ENCODE data around the gene KCNJ2.

GRCh38 chr17:70166615-70167014, 2.7 kb upstream of the KCNJ2 start:
- no peak for TF ChIP-seq EZH2 (IDR thresholded peaks at IDR 0.05; ENCODE audit: insufficient read depth, poor library complexity, severe bottlenecking)
- no peak for TF ChIP-seq EZH2phosphoT487 (IDR thresholded peaks at IDR 0.05; ENCODE audit: insufficient read depth, low read depth)

All from GM23248 (cell line).